ENCODE results near the gene TRIP12.

DNA sequence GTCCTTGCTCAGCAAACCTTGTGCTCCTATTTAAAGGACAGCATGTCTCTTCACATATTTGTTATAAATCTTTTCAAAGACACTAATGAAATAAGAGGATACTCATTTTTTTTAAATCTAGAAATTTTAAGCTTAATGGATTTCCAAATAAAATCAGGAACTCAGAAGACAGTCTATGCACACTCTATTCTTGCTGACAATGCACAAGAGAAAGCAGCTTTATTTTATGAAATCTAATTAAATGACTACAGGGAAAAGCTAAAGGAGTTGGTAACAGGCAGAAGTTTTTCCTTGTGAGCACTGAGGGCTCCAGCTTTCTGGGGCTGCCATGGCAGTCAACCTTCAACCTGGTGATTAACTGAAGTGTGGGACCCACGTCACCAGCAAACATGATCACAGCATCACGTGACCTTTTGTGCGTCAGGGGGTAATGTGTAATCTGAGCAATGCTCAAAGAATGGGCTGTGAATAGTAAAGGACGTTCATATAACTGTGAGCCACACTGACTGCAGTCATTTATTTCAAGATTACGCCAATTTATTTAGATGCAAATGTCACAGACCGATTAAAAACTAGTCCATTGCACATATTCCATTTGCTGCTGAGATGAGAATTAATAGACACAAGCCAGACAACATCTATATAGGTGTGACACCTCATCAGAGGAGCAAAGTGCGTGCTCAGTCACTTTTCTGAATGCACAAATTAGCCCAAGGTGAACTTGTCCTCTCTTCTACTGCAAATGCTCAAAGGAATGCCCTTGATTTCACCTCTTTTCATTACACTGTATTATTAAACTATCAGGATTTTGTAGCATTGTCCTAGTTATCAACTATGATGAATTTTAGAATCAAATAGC is 195.9 kb downstream of the TRIP12 start:
- TF ChIP-seq CTCF (IDR thresholded peaks at IDR 0.05; ENCODE audit: insufficient read depth, low read length, poor library complexity, severe bottlenecking) (no peak), EZH2phosphoT487 (conservative IDR thresholded peaks at IDR 0.05; ENCODE audit: low read length) (no peak)
